ENCODE data around the gene CCDC102A. TPM values are rescaled to one million over a fixed set of nuclear protein-coding genes. Genes with fewer than 3 reads are reported as not detected.
A peak's percentile ranks its signal among the peaks of the same experiment; 100 is the strongest.

CCDC102A gene
- total RNA-seq, 1 donor from 2014 or later = 15.5 TPM

DNA sequence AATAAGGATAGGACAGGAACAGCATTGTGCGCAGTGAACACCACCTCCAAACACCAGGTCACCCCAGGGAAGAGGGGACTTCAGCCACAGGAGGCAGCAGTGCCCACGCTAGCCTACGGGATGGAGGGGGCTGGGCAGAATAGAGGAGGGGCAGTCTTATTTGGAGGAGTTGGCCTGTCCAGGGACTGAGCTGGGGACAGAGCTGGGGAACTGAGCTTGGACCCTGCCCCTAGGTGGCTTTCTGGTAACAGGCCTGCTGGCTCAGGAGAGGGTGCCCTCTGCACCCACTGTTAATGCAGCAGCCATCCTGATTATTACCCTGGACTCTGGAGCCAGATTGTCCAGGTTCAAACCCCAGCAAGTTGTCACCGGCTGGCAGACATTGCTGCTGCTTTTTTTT is 9.3 kb downstream of the CCDC102A start:
- DNase-seq (no peak), ATAC-seq (ENCODE audit: low read depth) (no peak)
- TF ChIP-seq, protein P1, sequence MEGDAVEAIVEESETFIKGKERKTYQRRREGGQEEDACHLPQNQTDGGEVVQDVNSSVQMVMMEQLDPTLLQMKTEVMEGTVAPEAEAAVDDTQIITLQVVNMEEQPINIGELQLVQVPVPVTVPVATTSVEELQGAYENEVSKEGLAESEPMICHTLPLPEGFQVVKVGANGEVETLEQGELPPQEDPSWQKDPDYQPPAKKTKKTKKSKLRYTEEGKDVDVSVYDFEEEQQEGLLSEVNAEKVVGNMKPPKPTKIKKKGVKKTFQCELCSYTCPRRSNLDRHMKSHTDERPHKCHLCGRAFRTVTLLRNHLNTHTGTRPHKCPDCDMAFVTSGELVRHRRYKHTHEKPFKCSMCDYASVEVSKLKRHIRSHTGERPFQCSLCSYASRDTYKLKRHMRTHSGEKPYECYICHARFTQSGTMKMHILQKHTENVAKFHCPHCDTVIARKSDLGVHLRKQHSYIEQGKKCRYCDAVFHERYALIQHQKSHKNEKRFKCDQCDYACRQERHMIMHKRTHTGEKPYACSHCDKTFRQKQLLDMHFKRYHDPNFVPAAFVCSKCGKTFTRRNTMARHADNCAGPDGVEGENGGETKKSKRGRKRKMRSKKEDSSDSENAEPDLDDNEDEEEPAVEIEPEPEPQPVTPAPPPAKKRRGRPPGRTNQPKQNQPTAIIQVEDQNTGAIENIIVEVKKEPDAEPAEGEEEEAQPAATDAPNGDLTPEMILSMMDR (IDR thresholded peaks at IDR 0.05) = no peak
- ChIA-PET CTCF (no interaction called here), POLR2A (interaction anchor here (0.6 to 2.2 kb wide), 3 partner anchors 16 to 80 kb away, joined by 4 to 9 read pairs (median 8); partner anchors contain the start of genes CIAPIN1 and COQ9)
- H3K4me3 Mint-ChIP-seq = no peak overlapping the region
- peaks cover 6% of the 10 kb centered on the region for H3K36me3 Mint-ChIP-seq (ENCODE audit: low read depth)
- intact Hi-C loops (cut with micrococcal nuclease) = no loop called here
- peaks cover 69% of the 10 kb centered on the region for H3K4me1 Mint-ChIP-seq
- no peaks in the 10 kb centered on the region for H3K27me3 Mint-ChIP-seq
- no peaks in the 10 kb centered on the region for H3K9me3 Mint-ChIP-seq
- H3K27ac Mint-ChIP-seq = no peak overlapping the region

DNA sequence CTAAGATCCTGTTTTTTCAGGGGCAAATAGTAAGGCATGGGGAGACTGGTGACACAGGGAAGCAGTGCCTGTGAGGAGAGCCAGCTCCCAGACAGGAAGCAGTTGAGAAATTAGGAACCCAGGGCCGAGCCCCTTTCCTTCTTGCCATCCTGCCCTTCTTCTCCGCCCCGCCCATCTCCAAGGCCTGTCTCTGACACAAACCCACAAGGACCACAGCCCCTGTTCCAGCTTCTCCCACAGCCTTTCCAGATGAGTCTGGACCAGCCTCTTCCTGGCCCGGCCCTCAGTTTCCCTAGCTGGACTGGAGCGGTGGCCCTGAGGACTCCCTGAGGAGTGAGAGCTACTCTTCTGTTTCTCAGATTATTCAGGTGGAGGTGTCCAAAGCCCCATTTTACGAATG is 9.9 kb downstream of the CCDC102A start:
- Mint-ChIP-seq H3K4me1 (peaks cover 68% of the 10 kb centered on the region), H3K27ac (no peak overlapping the region), H3K4me3 (no peak overlapping the region), H3K36me3 (ENCODE audit: low read depth) (peaks cover 8% of the 10 kb centered on the region), H3K27me3 (no peaks in the 10 kb centered on the region), H3K9me3 (no peaks in the 10 kb centered on the region)
- no peak for ATAC-seq (ENCODE audit: low read depth)
- ChIA-PET POLR2A (interaction anchor here (0.6 to 1.0 kb wide), 3 partner anchors 10 to 16 kb away, joined by 3 to 4 read pairs (median 4); partner anchors contain the start of gene CCDC102A), CTCF (interaction anchor here (0.8 kb wide), 1 partner anchor 50 kb away, joined by 3 read pairs; no protein-coding TSS in a partner anchor)
- TF ChIP-seq, protein P1 (IDR thresholded peaks at IDR 0.05) = no peak
- intact Hi-C loops (cut with micrococcal nuclease) = no loop called here
- DNase-seq = no peak

DNA sequence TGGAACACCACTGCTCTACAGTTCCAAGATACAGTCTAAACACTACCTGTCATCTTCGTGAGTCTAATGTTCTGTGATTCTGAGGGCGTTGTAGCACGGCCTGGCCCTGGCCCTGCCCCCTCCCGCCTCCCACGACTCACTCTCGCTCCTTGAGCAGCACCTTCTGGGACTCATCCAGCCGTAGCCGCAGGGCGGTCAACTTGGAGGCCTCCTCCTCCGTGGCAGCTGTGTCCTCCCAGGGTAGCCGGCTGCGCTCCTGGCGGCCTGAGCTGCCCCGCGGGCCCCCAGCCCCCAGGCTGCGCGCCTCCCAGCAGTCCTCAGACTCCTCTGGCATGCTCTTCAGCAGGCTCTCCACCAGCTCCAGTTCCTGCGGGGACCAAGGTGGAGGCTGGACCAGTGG is 10.6 kb downstream of the CCDC102A start:
- POLR2A ChIA-PET = interaction anchor here (0.7 to 1.0 kb wide), 2 partner anchors 11 to 14 kb away, joined by 3 to 4 read pairs; partner anchors contain the start of gene CCDC102A
- H3K27me3 Mint-ChIP-seq = no peaks in the 10 kb centered on the region
- intact Hi-C loops (cut with micrococcal nuclease) = no loop called here
- H3K9me3 Mint-ChIP-seq = no peaks in the 10 kb centered on the region
- H3K36me3 Mint-ChIP-seq (ENCODE audit: low read depth) = peaks cover 11% of the 10 kb centered on the region
- DNase-seq (no peak), ATAC-seq (ENCODE audit: low read depth) (no peak)
- TF ChIP-seq, protein P1 (IDR thresholded peaks at IDR 0.05) = no peak
- peaks cover 62% of the 10 kb centered on the region for H3K4me1 Mint-ChIP-seq
- CTCF ChIA-PET = interaction anchor here (0.8 kb wide), 1 partner anchor 51 kb away, joined by 3 read pairs; no protein-coding TSS in a partner anchor
- H3K4me3 Mint-ChIP-seq = no peak overlapping the region
- no peak overlapping the region for H3K27ac Mint-ChIP-seq

DNA sequence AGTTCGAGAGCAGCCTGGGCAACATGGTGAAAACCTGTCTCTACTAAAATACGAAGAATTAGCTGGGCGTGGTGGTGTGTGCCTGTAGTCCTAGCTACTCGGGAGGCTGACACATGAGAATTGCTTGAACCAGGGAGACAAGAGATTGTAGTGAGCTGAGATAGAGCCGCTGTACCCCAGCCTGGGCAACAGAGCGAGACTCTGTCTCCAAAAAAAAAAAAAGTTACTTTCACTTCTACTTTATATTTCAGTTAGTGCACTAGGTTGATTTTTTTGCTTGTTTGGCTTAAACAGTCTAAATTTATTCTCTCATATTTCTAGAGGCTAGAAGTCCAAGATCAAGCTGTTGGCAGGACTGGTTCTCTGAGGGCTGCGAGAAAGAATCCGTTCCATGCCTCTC is 13.4 kb downstream of the CCDC102A start:
- intact Hi-C loops (cut with micrococcal nuclease) = loop anchor here (1.0 to 5.0 kb wide), 4 partner anchors 14 to 223 kb away; no protein-coding TSS in a partner anchor

More for the DNA sequence above, 13.4 kb downstream of the CCDC102A start:
- H3K9me3 Mint-ChIP-seq = no peaks in the 10 kb centered on the region
- peak overlapping the region; percentile 70 for H3K4me3 Mint-ChIP-seq
- H3K27me3 Mint-ChIP-seq = no peaks in the 10 kb centered on the region
- peak overlapping the region; percentile 82 for H3K27ac Mint-ChIP-seq
- TF ChIP-seq, protein P1 (IDR thresholded peaks at IDR 0.05) = no peak
- no peak for DNase-seq
- peak; percentile 78 for ATAC-seq (ENCODE audit: low read depth)
- ChIA-PET CTCF (interaction anchor here (1.0 to 2.0 kb wide), 5 partner anchors 15 to 125 kb away, joined by 5 to 9 read pairs (median 7); partner anchors contain the start of gene ADGRG5), POLR2A (interaction anchor here (0.6 to 2.8 kb wide), 11 partner anchors 8 to 866 kb away, joined by 3 to 20 read pairs (median 6); partner anchors contain the start of genes ADGRG5, CCDC102A, CIAPIN1 and COQ9)
- peaks cover 17% of the 10 kb centered on the region for H3K36me3 Mint-ChIP-seq (ENCODE audit: low read depth)
- peaks cover 48% of the 10 kb centered on the region for H3K4me1 Mint-ChIP-seq
